Measurements from ENCODE around the gene RITA1.
A peak's percentile ranks its signal among the peaks of the same experiment; 100 is the strongest.

RITA1 gene

GRCh38 chr12:113214895-113215400 lies 29.4 kb downstream of the RITA1 start:
- Histone ChIP-seq H3K4me1 (ENCODE audit: control insufficient read depth, low read length) (peaks cover 94% of the 10 kb centered on the region), H3K4me2 (ENCODE audit: low read length) (peak overlapping the region; percentile 74), H3F3A (ENCODE audit: control insufficient read depth, insufficient read depth) (peaks cover 37% of the 10 kb centered on the region), H3K9me2 (replicated peaks; ENCODE audit: control insufficient read depth, low read length) (no peaks in the 10 kb centered on the region), H4K20me1 (ENCODE audit: control insufficient read depth, insufficient read depth, low read depth, low read length) (no peaks in the 10 kb centered on the region), H3K36me3 (ENCODE audit: control insufficient read depth, low read length) (peaks cover 62% of the 10 kb centered on the region), H3K27ac (ENCODE audit: low read depth, low read length) (peak overlapping the region; percentile 100), H3K79me2 (ENCODE audit: control insufficient read depth, low read length) (peaks cover 95% of the 10 kb centered on the region), H3K4me3 (ENCODE audit: low read length) (peak overlapping the region; percentile 85), H3K9me3 (ENCODE audit: control insufficient read depth, insufficient read depth, low read length) (no peaks in the 10 kb centered on the region), H3K27me3 (ENCODE audit: control insufficient read depth, low read length) (no peaks in the 10 kb centered on the region)
- TF ChIP-seq CTCF (IDR thresholded peaks at IDR 0.05; ENCODE audit: low read depth, low read length, poor library complexity, severe bottlenecking) (no peak), EZH2phosphoT487 (IDR thresholded peaks at IDR 0.05; ENCODE audit: borderline replicate concordance, low read length) (no peak)

- TF ChIP-seq EZH2phosphoT487 (IDR thresholded peaks at IDR 0.05; ENCODE audit: borderline replicate concordance, low read length) = no peak
- TF ChIP-seq CTCF (IDR thresholded peaks at IDR 0.05; ENCODE audit: low read depth, low read length, poor library complexity, severe bottlenecking) = no peak
- peak overlapping the region; percentile 100 for H3K27ac ChIP-seq (ENCODE audit: low read depth, low read length)
- no peaks in the 10 kb centered on the region for H3K9me3 ChIP-seq (ENCODE audit: control insufficient read depth, insufficient read depth, low read length)
- H3K27me3 ChIP-seq (ENCODE audit: control insufficient read depth, low read length) = no peaks in the 10 kb centered on the region
- H3F3A ChIP-seq (ENCODE audit: control insufficient read depth, insufficient read depth) = peaks cover 38% of the 10 kb centered on the region
- peaks cover 83% of the 10 kb centered on the region for H3K4me1 ChIP-seq (ENCODE audit: control insufficient read depth, low read length)
- peaks cover 93% of the 10 kb centered on the region for H3K79me2 ChIP-seq (ENCODE audit: control insufficient read depth, low read length)
- H3K9me2 ChIP-seq (replicated peaks; ENCODE audit: control insufficient read depth, low read length) = no peaks in the 10 kb centered on the region
- peak overlapping the region; percentile 74 for H3K4me2 ChIP-seq (ENCODE audit: low read length)
- H4K20me1 ChIP-seq (ENCODE audit: control insufficient read depth, insufficient read depth, low read depth, low read length) = no peaks in the 10 kb centered on the region
- peak overlapping the region; percentile 85 for H3K4me3 ChIP-seq (ENCODE audit: low read length)
- H3K36me3 ChIP-seq (ENCODE audit: control insufficient read depth, low read length) = peaks cover 59% of the 10 kb centered on the region
Observed at GRCh38 chr12:113216027-113216426, 30.5 kb downstream of the RITA1 start.

GRCh38 chr12:113220593-113221180 lies 35.2 kb downstream of the RITA1 start:
- Histone ChIP-seq H4K20me1 (ENCODE audit: control insufficient read depth, insufficient read depth, low read depth, low read length) (no peaks in the 10 kb centered on the region), H3K27ac (ENCODE audit: low read depth, low read length) (peak overlapping the region; percentile 100), H3K4me3 (ENCODE audit: low read length) (peak overlapping the region; percentile 85), H3K36me3 (ENCODE audit: control insufficient read depth, low read length) (peaks cover 52% of the 10 kb centered on the region), H3K4me2 (ENCODE audit: low read length) (peak overlapping the region; percentile 74), H3K27me3 (ENCODE audit: control insufficient read depth, low read length) (no peaks in the 10 kb centered on the region), H3K9me3 (ENCODE audit: control insufficient read depth, insufficient read depth, low read length) (no peaks in the 10 kb centered on the region), H3K79me2 (ENCODE audit: control insufficient read depth, low read length) (peaks cover 89% of the 10 kb centered on the region), H3F3A (ENCODE audit: control insufficient read depth, insufficient read depth) (peaks cover 44% of the 10 kb centered on the region), H3K9me2 (replicated peaks; ENCODE audit: control insufficient read depth, low read length) (no peaks in the 10 kb centered on the region), H3K4me1 (ENCODE audit: control insufficient read depth, low read length) (peaks cover 63% of the 10 kb centered on the region)
- TF ChIP-seq EZH2phosphoT487 (IDR thresholded peaks at IDR 0.05; ENCODE audit: borderline replicate concordance, low read length) = no peak
- TF ChIP-seq CTCF (IDR thresholded peaks at IDR 0.05; ENCODE audit: low read depth, low read length, poor library complexity, severe bottlenecking) = no peak
